ENCODE data around the gene IMP4. TPM values are rescaled to one million over a fixed set of nuclear protein-coding genes. Genes with fewer than 3 reads are reported as not detected.

The IMP4 gene
- total and polyA plus RNA-seq, 2 of the 4 experiments (the other 2 are of a cell fraction) = 154 to 169 TPM

- no peak; the same call in 1 of the 2 replicates for TF ChIP-seq ELK1 (IDR thresholded peaks at IDR 0.05; ENCODE audit: borderline replicate concordance, low read depth, low read length)
- peak; percentile 82 for TF ChIP-seq BHLHE40 (IDR thresholded peaks at IDR 0.05; ENCODE audit: low read depth, low read length)
- TF ChIP-seq MAZ (IDR thresholded peaks at IDR 0.05; ENCODE audit: borderline replicate concordance, low read depth, low read length) = peak; percentile 21; the same call in 1 of the 2 replicates
- TF ChIP-seq FOS (IDR thresholded peaks at IDR 0.05; ENCODE audit: low read depth, low read length) = 0 out of 2 replicates have a peak, but pooled peaks have one; percentile 22
- no peak for TF ChIP-seq RFX5 (IDR thresholded peaks at IDR 0.05; ENCODE audit: low read depth, low read length)
Observed at GRCh38 chr2:130342533-130343275, at the start of gene IMP4 (continued).
